GM21737 (cell line): ENCODE data around the gene TSC22D1.
"Not testable (repeated sequence)": the region's sequence is repeated elsewhere in the genome, so short reads cannot be mapped to it uniquely, and the experiment has no call there.

ENCODE experiments used
- ATAC-seq: cut with Tn5 transposase; IDR thresholded peaks from one replicate; pipeline ENCODE4 v1.9.1; 2021; ENCODE audit warnings: mild to moderate bottlenecking, moderate library complexity; ENCODE audit not compliant: unreplicated experiment

The TSC22D1 gene

GRCh38 chr13:44456212-44456611, 119.9 kb downstream of the TSC22D1 start:
- ATAC-seq = not testable (repeated sequence)

GRCh38 chr13:44455769-44456168, 120.4 kb downstream of the TSC22D1 start:
- ATAC-seq = no peak

- no peak for ATAC-seq
Measured at GRCh38 chr13:44453881-44454280, 122.2 kb downstream of the TSC22D1 start.

- ATAC-seq = no peak
Measured at GRCh38 chr13:44453069-44453468, 123.1 kb downstream of the TSC22D1 start.

- ATAC-seq = no peak
Measured at GRCh38 chr13:44452418-44452817, 123.7 kb downstream of the TSC22D1 start.

- no peak for ATAC-seq
Measured at GRCh38 chr13:44451651-44452050, 124.5 kb downstream of the TSC22D1 start.

- no peak for ATAC-seq
Measured at GRCh38 chr13:44451126-44451525, 125.0 kb downstream of the TSC22D1 start.

GRCh38 chr13:44449999-44450821, 125.9 kb downstream of the TSC22D1 start:
- ATAC-seq = no peak

GRCh38 chr13:44448875-44449274, 127.3 kb downstream of the TSC22D1 start:
- ATAC-seq = no peak

GRCh38 chr13:44448373-44448772, 127.8 kb downstream of the TSC22D1 start:
- no peak for ATAC-seq

GRCh38 chr13:44447783-44448321, 128.3 kb downstream of the TSC22D1 start:
- ATAC-seq = no peak

GRCh38 chr13:44440046-44440608, 136.0 kb downstream of the TSC22D1 start:
- ATAC-seq = no peak

GRCh38 chr13:44439452-44440024, 136.6 kb downstream of the TSC22D1 start:
- no peak for ATAC-seq

GRCh38 chr13:44438234-44438579, 137.9 kb downstream of the TSC22D1 start:
- no peak for ATAC-seq

GRCh38 chr13:44437356-44438233, 138.5 kb downstream of the TSC22D1 start:
- no peak for ATAC-seq

- no peak for ATAC-seq
Measured at GRCh38 chr13:44436589-44437337, 139.4 kb downstream of the TSC22D1 start.

GRCh38 chr13:44435919-44436510, 140.1 kb downstream of the TSC22D1 start:
- ATAC-seq = no peak

- ATAC-seq = peak; percentile 68
Measured at GRCh38 chr13:44435142-44435918, 140.8 kb downstream of the TSC22D1 start.

GRCh38 chr13:44434766-44435141, 141.4 kb downstream of the TSC22D1 start:
- no peak for ATAC-seq
